Hepatic stellate cell (primary cell): Measurements from ENCODE around the gene GPR101.

Source experiments
- DNase-seq: peaks from one replicate; pipeline ENCODE4 v3.0.0; 2011; ENCODE audit warnings: low spot score

GPR101 gene, protein sequence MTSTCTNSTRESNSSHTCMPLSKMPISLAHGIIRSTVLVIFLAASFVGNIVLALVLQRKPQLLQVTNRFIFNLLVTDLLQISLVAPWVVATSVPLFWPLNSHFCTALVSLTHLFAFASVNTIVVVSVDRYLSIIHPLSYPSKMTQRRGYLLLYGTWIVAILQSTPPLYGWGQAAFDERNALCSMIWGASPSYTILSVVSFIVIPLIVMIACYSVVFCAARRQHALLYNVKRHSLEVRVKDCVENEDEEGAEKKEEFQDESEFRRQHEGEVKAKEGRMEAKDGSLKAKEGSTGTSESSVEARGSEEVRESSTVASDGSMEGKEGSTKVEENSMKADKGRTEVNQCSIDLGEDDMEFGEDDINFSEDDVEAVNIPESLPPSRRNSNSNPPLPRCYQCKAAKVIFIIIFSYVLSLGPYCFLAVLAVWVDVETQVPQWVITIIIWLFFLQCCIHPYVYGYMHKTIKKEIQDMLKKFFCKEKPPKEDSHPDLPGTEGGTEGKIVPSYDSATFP

DNA sequence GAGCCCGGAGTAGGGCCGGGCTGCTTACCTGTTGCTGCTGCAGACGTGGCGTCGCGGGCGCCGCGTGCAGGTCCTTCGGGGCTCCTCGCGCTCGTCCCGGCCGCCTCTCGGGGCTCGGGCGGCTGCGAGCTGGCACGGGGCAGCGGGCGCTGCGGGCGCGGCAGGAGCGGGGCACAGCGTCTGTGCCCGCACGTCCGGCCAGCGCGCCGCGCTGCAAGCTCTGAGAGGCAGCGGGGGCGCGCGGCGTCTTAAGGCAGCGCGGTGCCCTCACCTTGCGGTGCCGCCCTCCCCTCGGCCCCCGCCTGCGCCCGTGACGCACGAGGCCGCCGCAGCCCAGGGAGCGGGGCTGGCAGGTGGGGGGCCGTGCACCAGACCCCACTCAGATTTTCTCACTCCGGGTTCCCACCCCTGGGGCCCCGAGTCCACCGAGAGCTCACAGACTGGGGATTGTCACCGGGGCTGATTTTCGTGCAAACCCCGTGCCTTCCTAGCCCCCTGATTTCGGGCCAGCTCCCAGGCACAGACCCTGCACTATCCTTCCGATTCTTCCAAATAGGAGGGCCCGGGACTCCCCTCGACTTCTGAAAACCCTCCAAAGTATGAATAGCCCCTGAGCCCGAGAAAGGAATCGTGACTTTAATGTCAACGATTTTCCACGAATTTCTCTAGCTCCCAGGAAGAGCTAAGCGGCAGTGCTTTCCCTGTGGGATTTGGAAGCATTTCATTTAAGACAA is at the start of gene GPR101:
GPR101 (minus strand) TSS at position 222 of the 734 bp plus-strand sequence. CDS start 2,321 bp downstream, outside the sequence.
- no peak for DNase-seq

DNA sequence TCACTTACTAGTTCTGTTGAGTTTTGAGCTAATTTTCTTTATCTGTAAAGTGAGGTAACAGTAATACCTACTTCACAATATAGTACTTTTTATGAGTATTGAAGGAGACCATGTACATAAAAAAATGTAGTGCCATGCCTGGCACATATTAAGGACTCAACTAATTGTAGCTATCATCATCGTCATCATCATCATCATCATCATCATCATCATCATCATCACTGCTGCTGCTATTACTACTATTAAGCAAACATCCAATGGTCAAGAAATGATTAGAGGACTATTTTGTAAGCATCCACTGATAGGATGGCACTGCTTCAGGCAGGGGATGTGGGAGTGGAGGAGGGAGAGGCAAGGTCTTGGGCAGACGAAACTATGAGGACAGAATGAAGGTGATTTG is 47.4 kb upstream of the GPR101 start:
- DNase-seq, result no peak

DNA sequence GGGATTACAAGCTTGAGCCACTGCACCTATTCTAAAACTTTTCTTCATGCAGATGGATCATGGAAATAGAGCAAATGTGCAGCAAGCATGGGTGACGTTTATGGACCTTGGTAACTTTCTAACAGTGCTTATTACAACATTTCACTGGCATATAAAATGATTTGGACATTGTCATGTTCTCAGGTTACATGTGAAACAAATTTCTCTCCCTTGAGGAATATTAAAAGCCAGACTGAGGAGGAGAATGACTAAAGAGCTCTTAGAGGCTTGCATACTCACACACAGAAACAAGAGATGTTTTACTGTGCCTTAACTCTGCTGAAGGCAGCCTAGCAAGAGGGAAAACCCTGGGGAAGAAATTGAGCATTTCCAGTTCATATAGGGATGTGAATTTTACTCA is 38.6 kb upstream of the GPR101 start:
- DNase-seq, result no peak

DNA sequence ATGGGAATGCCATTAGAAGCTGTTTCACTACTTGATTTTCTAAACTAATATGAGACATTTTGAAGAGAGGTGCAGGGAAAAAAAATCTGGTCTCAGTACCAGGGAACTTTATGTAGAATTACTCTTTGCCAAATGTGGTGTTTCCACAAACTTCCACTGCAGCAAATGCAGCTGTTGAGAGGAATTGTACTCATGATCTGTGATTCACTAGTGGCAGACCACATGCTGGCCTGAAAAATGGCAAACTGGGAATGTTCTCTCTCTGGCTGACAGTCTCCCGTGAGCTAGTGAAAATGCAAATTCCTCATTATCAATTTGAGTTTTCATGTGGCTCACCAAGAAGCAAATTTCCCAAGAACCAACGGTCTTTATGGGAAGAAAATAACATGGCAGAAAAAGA is 37.8 kb upstream of the GPR101 start:
- no peak for DNase-seq

DNA sequence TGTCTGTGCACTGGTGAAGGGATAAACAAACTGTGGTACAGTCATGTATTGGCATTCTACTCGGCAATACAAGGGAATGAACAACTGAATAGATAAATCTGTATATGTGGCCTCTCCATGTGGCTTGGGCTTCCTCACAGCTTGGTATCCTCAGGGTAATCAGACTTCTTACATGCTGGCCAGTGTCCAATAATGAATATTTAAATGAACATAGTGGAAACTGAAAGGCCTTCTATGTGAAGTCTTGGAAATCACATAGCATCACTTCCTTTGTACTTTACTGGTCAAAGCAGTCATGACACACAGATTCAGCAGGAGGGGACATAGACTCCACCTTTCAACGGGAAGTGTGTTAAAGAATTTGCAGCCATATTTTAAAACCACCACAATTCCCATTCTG is 33.4 kb upstream of the GPR101 start:
- DNase-seq, result no peak

DNA sequence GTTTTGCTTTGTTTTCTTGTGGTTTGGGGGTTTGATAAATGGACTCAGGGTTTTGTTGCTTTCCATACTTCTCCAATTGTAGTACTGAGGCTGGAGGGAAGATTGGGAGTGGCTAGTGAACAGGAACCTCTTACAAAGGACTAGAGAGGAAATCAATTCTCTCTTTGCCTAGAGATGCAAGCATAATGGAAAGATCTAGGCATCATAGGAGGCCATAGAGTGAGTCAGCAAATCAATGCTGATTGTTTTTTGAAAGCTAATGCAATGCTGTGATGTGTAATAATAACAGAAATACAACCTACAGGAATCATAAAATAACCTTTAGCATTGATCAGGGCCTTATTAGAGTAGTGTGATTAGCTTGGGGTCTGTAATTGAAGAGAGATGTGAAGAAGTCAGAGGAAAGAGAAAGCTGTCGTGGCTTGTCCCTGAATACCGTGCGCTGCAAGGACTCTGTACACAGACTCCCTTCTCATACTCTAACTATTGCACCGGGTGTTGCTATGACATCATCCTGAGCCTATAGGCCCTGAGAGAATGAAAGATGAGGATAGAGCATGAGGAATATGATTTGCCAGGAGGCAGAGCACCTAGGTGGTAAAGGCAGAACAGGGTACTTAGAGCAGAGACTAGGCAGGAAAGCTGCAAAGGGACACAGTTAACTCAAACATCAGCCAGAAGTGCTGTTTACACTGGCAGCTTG is 29.3 kb upstream of the GPR101 start:
- DNase-seq, result no peak

DNA sequence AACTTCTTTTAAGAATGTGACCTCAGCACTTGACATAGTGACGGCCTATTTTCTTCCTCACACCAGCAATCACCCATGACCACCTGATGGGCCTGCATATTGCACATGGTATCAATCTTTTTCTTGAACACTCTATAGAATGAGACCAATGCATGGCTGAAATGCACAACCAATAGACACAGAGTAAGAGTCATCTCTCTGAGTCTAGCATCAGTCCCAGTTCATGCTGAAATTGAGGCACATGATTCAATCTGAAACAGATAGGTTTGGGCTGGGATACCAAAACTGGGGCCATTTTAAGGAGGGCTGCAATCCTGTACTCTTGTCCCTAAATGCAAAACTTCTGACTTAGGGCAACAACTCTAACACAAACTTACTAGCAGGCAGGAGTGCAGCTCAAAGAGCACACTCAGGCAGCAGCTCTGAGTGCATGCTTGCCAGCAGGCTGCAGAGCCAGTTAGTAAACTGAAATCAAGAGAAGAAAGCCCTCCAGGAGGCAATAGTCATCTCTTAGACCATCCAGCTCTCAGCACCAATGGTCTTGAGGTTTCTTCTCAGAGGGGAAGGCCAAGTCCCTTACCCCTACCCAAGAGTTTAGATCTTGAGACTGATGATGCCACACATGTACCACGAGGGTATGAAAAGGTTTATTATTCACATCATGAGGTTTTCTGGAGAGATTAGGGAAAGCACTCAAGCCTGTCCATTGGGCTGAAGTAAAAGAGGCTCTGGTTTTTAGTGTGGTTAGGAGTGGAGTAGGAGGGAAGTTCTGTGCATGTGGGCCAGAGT is 24.7 kb upstream of the GPR101 start:
- no peak for DNase-seq

DNA sequence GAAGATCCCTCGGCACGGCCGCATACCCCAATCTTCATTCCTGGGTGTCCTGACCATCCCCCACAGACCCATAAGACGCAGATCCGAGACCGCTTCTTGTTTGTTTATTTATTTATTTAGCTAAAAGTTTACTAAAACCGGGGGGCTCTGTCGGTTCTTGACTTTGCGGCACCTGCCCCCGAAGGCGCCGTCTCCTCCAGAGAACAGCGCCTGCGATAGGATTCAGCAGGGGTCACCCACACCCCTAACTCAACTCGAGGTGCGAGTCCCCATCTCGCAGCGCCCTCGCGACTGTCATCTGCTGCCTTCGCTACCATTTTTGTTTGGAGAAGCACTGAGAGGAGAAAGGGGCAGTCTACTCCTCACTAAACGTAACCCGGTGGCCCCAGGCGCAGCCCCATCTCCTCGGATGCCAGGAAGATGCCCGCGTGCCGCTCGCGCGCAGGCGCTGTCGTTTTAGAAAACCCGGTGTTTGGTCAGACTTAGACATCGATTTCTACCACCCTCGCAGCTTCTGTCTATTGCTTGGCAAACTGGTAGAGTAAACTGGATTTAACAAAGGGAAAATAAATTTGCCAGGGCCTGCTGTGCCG is 18.9 kb upstream of the GPR101 start:
- DNase-seq, result no peak

DNA sequence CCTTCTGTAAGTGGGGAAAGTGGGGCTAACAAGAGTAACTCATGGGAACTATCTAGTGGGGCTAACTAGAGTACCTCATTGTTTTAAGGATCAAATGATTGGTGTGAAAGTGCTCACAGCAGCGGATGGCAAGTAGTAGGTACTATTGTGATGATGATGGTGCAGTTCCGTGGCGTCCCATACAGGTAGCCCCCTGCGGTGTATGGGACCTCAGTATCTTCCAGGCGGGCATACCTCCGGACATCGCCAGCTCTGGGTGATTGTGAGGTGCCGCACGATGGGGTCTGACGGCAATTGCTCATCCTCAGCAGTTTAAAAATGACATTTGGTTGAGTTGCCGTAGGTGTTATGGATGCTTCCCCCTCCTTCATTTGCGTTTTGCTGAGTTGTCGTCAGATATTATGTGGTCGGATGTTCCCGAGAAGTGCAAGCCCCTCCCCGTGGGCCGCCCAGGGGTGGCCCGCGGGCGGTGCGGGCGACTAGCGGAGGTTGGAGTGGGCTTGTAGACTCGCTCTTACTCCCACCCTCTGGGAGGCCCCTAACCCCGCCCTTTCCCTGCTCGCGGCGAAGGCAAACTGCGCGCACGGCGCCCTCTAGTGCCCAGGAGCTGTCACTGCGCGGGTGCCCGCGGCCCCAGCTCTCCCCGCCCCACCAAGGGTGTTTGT is 18.3 kb upstream of the GPR101 start:
- DNase-seq, result peak; percentile 38

DNA sequence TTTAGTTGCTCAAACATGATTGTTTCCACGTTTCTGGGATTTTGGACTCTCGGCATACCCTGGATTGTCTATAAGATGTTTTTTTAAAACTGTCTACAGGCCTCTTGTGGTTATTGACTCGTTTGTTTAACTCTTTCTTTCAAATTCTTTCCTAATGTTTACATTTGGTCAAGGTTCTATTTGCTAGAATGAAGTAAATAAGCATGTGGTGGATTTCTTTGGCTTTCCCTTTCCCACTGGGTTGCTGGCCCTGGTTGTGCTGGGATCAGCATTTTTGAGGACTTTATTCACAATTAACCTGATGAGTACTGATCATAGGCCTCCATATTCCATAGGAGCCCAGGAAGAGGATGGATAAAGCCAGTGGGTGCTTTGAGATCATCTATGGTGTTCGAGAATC is 11.1 kb upstream of the GPR101 start:
- no peak for DNase-seq

DNA sequence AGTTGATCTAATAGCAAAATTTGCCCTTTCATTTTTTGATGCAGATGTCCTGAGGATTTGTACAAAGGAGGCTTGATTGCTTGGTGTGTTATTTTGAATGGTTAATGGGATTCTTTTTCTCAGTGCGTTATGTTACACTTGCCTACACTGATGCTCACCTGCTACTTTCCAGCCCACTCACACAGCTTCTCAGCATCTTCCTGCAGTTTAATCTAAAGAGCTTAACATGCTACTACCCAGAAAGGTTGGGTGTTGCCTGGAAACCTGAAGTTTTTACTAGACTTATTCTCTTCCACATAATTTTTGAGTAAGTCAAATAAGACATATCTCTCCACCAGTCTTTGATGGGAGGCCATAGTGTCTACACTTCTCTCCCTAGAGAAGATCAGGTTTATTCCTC is 9.9 kb upstream of the GPR101 start:
- no peak for DNase-seq

DNA sequence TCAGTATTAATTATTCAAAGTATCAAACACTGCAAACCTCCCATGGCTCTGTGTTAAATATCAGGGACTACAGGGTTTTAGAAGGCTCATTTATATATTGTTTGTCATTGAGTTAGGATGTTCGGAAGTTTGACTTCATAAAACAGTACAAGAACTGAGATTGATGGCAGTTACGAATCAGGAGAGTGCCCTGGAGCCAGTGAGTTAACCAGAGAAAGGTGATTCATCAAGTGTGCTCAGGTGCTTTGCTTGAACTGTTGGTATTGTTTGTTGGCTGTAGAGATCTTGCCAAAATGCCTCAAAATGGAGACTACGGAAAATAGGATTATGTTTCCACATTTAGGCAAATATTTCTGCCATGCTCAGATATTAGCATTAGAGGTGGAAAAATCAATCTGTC is 7.5 kb upstream of the GPR101 start:
- no peak for DNase-seq

DNA sequence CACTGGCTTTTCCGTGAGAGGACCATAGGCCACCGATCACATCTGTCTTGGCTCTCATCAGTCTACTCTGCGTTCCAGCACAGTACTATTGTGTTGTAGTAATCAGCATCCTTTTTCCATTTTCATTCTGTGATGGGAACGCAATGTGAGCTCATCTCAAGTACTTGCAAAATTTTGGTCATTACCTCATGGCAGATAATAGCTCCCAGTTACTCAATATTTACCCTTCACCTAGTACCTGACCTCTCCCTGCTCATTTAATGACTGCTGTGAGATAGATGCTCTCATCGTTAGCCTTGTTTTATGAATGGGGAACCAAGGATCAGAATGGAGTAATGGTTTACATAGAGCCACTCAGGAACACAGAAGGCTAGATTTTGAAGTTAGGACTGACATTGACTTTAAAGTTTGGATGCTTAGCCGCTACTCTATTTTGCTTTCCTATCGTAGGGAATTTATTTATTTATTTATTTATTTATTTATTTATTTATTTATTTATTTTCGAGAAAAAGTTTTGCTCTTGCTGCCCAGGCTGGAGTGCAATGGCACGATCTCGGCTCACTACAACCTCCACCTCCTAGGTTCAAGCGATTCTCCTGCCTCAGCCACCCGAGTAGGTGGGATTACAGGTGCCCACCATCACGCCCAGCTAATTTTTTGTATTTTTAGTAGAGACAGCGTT is 6.5 kb upstream of the GPR101 start:
- no peak for DNase-seq

DNA sequence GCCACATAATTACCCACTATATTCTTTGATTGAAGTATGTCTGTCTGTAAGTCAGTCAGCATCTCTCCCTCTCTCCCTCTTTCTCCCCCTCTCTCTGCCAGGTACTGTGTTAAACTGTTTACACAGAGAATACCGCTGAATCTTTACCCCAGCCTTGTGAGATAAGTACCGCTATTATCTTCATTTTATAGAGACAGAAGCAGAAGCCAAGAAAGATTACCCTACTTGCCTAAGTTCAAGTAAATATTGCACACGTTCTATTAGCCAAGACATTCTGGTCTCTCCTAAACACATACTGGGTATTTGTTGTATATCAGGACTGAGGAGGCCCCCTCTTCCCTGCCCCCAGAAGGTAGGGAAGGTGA is 695 bp upstream of the GPR101 start:
- no peak for DNase-seq

DNA sequence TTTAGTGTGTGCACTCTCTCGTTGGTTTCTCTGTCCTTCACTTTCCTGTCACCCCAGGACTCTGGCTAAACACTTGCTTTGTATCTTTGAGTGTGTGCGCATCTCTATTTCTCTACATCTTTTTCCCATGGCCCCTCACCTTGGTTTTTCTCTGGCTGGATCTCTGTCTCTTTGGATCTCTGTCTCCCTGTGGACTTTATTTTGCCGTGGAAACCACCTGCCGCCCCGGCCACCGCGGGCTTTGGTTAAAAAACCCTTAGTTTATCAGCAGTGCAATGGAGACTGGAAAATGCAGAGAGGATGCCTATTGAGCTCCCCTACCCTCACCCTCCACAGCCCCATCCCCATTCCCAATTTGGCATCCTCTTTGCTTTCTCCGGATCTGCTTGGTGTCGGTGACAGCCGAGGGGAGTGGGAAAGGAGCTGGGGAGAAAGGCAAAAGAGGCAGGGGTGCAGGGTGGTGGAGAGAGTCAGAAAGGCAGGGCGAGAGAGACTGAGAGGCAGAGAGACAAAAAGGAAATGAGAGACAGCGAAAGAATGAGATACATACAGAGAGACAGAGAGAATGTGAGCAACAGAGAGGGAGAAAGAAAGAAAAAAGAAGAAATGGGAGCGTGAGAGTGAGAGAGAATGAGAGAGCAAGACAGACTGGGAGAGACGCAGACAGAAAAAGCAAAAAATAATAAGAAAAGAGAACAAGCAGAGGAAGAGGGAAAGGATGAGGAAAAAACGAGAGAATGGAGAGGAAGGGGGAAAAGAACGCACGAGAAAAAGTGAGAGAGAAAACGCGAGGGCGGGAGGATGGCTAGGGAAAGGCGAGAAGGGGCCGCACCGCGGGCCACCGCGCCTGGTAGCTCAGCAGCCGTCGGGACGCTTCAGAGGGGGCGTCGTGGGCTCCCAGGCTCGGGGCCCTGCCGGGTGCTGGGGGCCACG is 688 bp downstream of the GPR101 start:
- no peak for DNase-seq

DNA sequence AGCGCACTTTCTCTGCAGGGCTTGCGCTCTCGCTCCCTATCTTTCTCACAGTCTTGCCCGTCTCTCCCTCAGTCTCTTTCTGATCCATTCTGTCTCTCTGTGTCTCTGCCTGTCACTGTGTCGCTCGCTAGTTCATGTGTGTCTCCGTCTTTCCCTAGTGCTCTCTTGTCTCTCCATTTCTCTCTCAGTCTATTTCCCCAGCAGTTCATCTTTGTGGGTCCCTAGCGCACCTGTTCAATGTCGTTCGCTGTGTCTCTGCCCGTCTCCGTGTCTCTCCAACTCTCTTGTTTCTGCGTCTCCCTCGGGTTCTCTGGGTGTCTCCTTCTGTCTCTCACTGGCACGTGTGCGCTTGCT is 1.5 kb downstream of the GPR101 start:
- DNase-seq, result no peak

DNA sequence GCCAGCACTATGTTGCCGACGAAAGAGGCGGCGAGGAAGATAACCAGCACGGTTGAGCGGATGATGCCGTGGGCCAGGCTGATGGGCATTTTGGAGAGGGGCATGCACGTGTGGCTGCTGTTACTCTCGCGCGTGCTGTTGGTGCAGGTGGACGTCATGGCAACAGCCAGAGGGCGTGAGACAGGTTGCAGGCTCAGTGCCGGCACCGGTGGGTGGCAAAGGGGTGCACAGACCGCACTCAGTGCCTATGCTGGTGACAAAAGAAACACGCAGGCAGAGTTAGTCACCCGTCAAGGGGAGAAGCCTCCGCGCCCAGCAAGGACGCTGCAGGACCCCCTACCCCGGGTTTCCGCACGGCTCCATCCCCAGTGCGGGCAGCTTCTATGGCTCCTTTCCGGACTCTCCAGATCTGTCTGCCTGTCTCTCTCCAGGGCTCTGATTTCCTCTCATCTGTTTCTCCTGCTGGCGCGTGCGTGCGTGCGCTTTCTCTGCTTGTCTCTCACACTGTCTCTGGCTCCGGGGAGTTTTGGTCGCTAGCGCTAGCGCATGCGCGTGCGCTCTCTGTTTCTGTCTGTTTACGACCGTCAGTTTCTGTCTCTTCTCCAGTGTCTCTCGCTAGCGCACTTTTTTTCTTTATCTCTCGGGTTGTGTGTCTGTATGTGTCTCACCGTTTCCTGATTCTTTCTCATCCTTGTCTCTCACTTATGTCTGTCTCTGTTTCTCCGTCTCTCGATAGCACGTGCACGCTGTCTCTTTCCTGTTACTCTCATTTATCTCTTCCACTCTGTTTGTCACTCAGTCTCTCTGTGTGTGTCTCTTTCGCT is 2.1 kb downstream of the GPR101 start:
- DNase-seq, result peak; percentile 44

DNA sequence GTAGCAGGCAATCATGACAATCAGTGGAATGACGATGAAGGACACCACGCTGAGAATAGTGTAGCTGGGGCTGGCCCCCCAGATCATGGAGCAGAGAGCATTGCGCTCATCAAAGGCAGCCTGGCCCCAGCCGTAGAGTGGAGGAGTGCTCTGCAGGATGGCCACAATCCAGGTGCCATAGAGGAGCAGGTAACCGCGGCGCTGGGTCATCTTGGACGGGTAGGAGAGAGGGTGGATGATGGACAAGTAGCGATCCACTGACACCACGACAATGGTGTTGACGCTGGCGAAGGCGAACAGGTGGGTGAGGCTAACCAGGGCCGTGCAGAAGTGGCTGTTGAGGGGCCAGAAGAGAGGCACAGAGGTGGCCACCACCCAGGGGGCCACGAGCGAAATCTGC is 2.8 kb downstream of the GPR101 start:
- DNase-seq, result no peak

DNA sequence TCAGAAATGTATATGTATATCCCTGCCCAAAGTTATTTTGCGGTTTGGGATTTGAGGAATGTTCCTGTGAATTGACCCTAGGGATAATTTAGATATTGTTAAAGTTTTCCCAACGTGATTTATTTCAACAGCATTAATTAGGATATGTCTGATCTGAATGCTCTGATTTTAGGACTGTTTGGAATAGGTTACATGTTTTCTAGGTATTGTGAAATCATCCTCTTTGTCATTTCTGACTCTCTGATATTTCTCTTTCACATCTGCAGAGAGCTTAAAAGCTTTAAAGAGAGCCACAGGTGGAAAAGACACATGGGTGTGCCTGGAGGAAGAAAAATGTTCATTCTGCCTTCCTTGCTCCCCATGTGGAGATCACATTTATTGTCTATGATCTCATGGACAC is 5.1 kb downstream of the GPR101 start:
- no peak for DNase-seq
